ENCODE measurements around the gene INO80B. TPM values are rescaled to one million over a fixed set of nuclear protein-coding genes. Genes with fewer than 3 reads are reported as not detected.

Gene INO80B
- total and polyA plus RNA-seq, 2 donors (not counting 1 experiment from before 2014, with no cell fraction given): 30.4 to 78.6 TPM

DNA sequence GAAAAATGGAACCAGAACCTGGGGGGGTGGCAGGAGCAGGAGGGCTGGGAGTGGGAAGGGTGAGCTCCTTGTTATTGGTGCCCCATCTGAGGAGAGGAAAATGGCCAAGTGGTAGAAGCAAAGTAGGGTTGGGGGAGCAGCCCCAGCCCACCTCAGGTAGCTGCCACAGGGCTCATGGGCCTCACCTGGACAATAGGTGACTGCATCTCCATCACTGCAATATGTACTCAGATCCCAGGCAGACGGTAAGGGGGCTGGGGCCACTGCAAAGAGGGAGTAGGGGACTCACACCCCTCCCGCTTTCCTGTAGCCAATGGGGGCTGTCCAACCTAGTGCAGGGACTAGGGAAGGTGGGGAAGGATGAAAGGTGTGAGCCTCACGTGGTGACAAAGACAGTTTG is 37.7 kb upstream of the INO80B start:
- H3K79me2 ChIP-seq (ENCODE audit: control insufficient read depth, insufficient read depth, low read length): peaks cover 4% of the 10 kb centered on the region
- no peak for DNase-seq
- H3K9me3 Mint-ChIP-seq (ENCODE audit: insufficient read depth): no peaks in the 10 kb centered on the region
- H3K4me1 Mint-ChIP-seq: peaks cover 59% of the 10 kb centered on the region
- 100% methylated on average over 2 of the region's 3 CpGs for WGBS (ENCODE audit: insufficient coverage)
- no peaks in the 10 kb centered on the region for H3K27me3 Mint-ChIP-seq
- intact Hi-C loops (cut with micrococcal nuclease): no loop called here
- H3K4me2 ChIP-seq (replicated peaks; ENCODE audit: low read depth, low read length, poor library complexity, severe bottlenecking): no peak overlapping the region
- no peaks in the 10 kb centered on the region for H3K9me3 ChIP-seq (ENCODE audit: control extremely low read depth in 1 of 3, control insufficient read depth in 2 of 3, insufficient read depth in 1 of 3, low read length in 2 of 3)
- no peak overlapping the region for H3K27ac ChIP-seq (ENCODE audit: low read length in 2 of 2)
- POLR2A ChIA-PET: no interaction called here
- no peaks in the 10 kb centered on the region for H3K36me3 ChIP-seq (replicated peaks in 1 of 2; ENCODE audit: control extremely low read depth in 1 of 2, control insufficient read depth in 1 of 2, extremely low read depth in 1 of 2, insufficient read depth in 2 of 2, low read length in 1 of 2)
- no peak overlapping the region for H3K9ac ChIP-seq (ENCODE audit: low read length)
- H3K4me3 Mint-ChIP-seq: peak overlapping the region; percentile 9
- no peak overlapping the region for H2AFZ ChIP-seq (ENCODE audit: insufficient read depth, low read depth, low read length, poor library complexity, severe bottlenecking)
- no peak for ATAC-seq (ENCODE audit: low read depth)
- CTCF ChIA-PET: no interaction called here
- TF ChIP-seq, protein P1, sequence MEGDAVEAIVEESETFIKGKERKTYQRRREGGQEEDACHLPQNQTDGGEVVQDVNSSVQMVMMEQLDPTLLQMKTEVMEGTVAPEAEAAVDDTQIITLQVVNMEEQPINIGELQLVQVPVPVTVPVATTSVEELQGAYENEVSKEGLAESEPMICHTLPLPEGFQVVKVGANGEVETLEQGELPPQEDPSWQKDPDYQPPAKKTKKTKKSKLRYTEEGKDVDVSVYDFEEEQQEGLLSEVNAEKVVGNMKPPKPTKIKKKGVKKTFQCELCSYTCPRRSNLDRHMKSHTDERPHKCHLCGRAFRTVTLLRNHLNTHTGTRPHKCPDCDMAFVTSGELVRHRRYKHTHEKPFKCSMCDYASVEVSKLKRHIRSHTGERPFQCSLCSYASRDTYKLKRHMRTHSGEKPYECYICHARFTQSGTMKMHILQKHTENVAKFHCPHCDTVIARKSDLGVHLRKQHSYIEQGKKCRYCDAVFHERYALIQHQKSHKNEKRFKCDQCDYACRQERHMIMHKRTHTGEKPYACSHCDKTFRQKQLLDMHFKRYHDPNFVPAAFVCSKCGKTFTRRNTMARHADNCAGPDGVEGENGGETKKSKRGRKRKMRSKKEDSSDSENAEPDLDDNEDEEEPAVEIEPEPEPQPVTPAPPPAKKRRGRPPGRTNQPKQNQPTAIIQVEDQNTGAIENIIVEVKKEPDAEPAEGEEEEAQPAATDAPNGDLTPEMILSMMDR (IDR thresholded peaks at IDR 0.05): no peak
- TF ChIP-seq EZH2 (IDR thresholded peaks at IDR 0.05; ENCODE audit: borderline replicate concordance, insufficient read depth, low read depth, low read length, poor library complexity, severe bottlenecking): no peak
- H3K27me3 ChIP-seq (replicated peaks in 1 of 4; ENCODE audit: control extremely low read depth in 1 of 4, control insufficient read depth in 3 of 4, insufficient read depth in 4 of 4, low read length in 3 of 4): no peaks in the 10 kb centered on the region
- H3K27ac Mint-ChIP-seq: peak overlapping the region; percentile 73
- no peaks in the 10 kb centered on the region for H4K20me1 ChIP-seq (ENCODE audit: control insufficient read depth, insufficient read depth, low read length, poor library complexity, severe bottlenecking)
- H3K4me3 ChIP-seq (ENCODE audit: control extremely low read depth in 1 of 5, extremely low read depth in 1 of 5, insufficient read depth in 1 of 5, low read depth in 2 of 5, low read length in 4 of 5): no peak overlapping the region
- H3K4me1 ChIP-seq (ENCODE audit: control insufficient read depth in 2 of 2, insufficient read depth in 2 of 2, low read length in 2 of 2): peaks cover 49 to 70% of the 10 kb centered on the region in 2 donors

DNA sequence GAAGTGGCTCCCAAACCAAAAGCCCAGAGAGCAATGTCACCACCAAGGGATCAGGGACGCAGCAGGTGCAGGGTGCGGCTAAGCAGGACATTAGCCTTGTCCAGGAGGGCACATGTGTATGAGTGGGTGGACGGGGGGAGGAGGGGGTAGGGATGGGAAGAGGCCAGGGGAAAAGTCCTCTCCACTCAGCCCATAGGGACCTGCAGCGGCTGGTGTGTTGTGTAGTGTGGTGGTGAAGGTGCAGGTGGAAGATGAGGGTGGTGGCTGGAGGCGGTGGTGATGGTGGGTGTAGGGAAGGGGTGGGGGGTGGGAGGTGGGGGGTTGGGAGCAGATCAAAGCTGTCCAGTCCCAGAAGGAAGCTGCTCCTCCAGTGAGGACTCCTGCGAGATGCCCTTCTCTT is 37.1 kb upstream of the INO80B start:
- no peak overlapping the region for H3K4me3 ChIP-seq (ENCODE audit: control extremely low read depth in 1 of 5, extremely low read depth in 1 of 5, insufficient read depth in 1 of 5, low read depth in 2 of 5, low read length in 4 of 5)
- no peaks in the 10 kb centered on the region for H3K9me3 ChIP-seq (ENCODE audit: control extremely low read depth in 1 of 3, control insufficient read depth in 2 of 3, insufficient read depth in 1 of 3, low read length in 2 of 3)
- H3K27ac Mint-ChIP-seq: peak overlapping the region; percentile 73
- H3K9me3 Mint-ChIP-seq (ENCODE audit: insufficient read depth): no peaks in the 10 kb centered on the region
- ChIA-PET POLR2A (no interaction called here), CTCF (no interaction called here)
- no peaks in the 10 kb centered on the region for H4K20me1 ChIP-seq (ENCODE audit: control insufficient read depth, insufficient read depth, low read length, poor library complexity, severe bottlenecking)
- H3K27me3 ChIP-seq (replicated peaks in 1 of 4; ENCODE audit: control extremely low read depth in 1 of 4, control insufficient read depth in 3 of 4, insufficient read depth in 4 of 4, low read length in 3 of 4): no peaks in the 10 kb centered on the region
- no peaks in the 10 kb centered on the region for H3K36me3 ChIP-seq (replicated peaks in 1 of 2; ENCODE audit: control extremely low read depth in 1 of 2, control insufficient read depth in 1 of 2, extremely low read depth in 1 of 2, insufficient read depth in 2 of 2, low read length in 1 of 2)
- H3K27me3 Mint-ChIP-seq: no peaks in the 10 kb centered on the region
- peaks cover 51 to 72% of the 10 kb centered on the region in 2 donors for H3K4me1 ChIP-seq (ENCODE audit: control insufficient read depth in 2 of 2, insufficient read depth in 2 of 2, low read length in 2 of 2)
- no peak overlapping the region for H3K4me2 ChIP-seq (replicated peaks; ENCODE audit: low read depth, low read length, poor library complexity, severe bottlenecking)
- ATAC-seq (ENCODE audit: low read depth) (no peak), DNase-seq (no peak)
- no peak for TF ChIP-seq EZH2 (IDR thresholded peaks at IDR 0.05; ENCODE audit: borderline replicate concordance, insufficient read depth, low read depth, low read length, poor library complexity, severe bottlenecking)
- TF ChIP-seq, protein P1 (IDR thresholded peaks at IDR 0.05): no peak
- intact Hi-C loops (cut with micrococcal nuclease): no loop called here
- H3K79me2 ChIP-seq (ENCODE audit: control insufficient read depth, insufficient read depth, low read length): peaks cover 4% of the 10 kb centered on the region
- WGBS (ENCODE audit: insufficient coverage): 95% methylated on average over 3 of the region's 6 CpGs
- no peak overlapping the region for H3K27ac ChIP-seq (ENCODE audit: low read length in 2 of 2)
- peaks cover 62% of the 10 kb centered on the region for H3K4me1 Mint-ChIP-seq
- H3K9ac ChIP-seq (ENCODE audit: low read length): no peak overlapping the region
- H2AFZ ChIP-seq (ENCODE audit: insufficient read depth, low read depth, low read length, poor library complexity, severe bottlenecking): no peak overlapping the region
- no peak overlapping the region for H3K4me3 Mint-ChIP-seq

All from B cell (primary cell).